GM12801 (cell line): Measurements from ENCODE around the gene SLC7A5.

Source experiments
- CTCF ChIP-seq: IDR thresholded peaks from one replicate; pipeline ENCODE4 v1.5.1; 2011; ENCODE audit warnings: control low read depth; ENCODE audit not compliant: insufficient read length; ENCODE audit errors: extremely low read depth

The SLC7A5 gene

GRCh38 chr16:87844120-87844733 lies 25.1 kb downstream of the SLC7A5 start:
- TF ChIP-seq CTCF = no peak

GRCh38 chr16:87843678-87844105 lies 25.6 kb downstream of the SLC7A5 start:
- TF ChIP-seq CTCF = no peak

- TF ChIP-seq CTCF = no peak
Observed at GRCh38 chr16:87842209-87842869, 27.0 kb downstream of the SLC7A5 start.

- no peak for TF ChIP-seq CTCF
Observed at GRCh38 chr16:87841340-87842208, 27.7 kb downstream of the SLC7A5 start.

- TF ChIP-seq CTCF = no peak
Observed at GRCh38 chr16:87840271-87840978, 28.9 kb downstream of the SLC7A5 start.

GRCh38 chr16:87839542-87840270 lies 29.6 kb downstream of the SLC7A5 start:
- no peak for TF ChIP-seq CTCF
